GM19455 (cell line): ENCODE measurements around the gene ANAPC2.

ENCODE experiments used
- ATAC-seq: cut with Tn5 transposase; IDR thresholded peaks from one replicate; pipeline ENCODE4 v1.9.1; 2021; ENCODE audit not compliant: unreplicated experiment

Gene ANAPC2

GRCh38 chr9:137178201-137178938 lies 10.0 kb downstream of the ANAPC2 start:
- no peak for ATAC-seq

- ATAC-seq, result no peak
Observed at GRCh38 chr9:137176302-137177182, 11.8 kb downstream of the ANAPC2 start.

GRCh38 chr9:137175345-137175961 lies 12.9 kb downstream of the ANAPC2 start:
- ATAC-seq, result no peak

GRCh38 chr9:137174722-137175293 lies 13.6 kb downstream of the ANAPC2 start:
- no peak for ATAC-seq

GRCh38 chr9:137173796-137174664 lies 14.3 kb downstream of the ANAPC2 start:
- ATAC-seq, result no peak

GRCh38 chr9:137172901-137173795 lies 15.2 kb downstream of the ANAPC2 start:
- ATAC-seq, result no peak

- no peak for ATAC-seq
Observed at GRCh38 chr9:137171149-137171900, 17.0 kb downstream of the ANAPC2 start.

GRCh38 chr9:137170486-137171148 lies 17.7 kb downstream of the ANAPC2 start:
- no peak for ATAC-seq

- no peak for ATAC-seq
Observed at GRCh38 chr9:137169896-137170358, 18.4 kb downstream of the ANAPC2 start, which contains the start of gene LRRC26. Gene LRRC26 (minus strand): TSS chr9:137170051. CDS start chr9:137169943, 108 bp downstream.

- no peak for ATAC-seq
Observed at GRCh38 chr9:137168904-137169856, 19.2 kb downstream of the ANAPC2 start.

GRCh38 chr9:137168573-137168903 lies 19.8 kb downstream of the ANAPC2 start:
- no peak for ATAC-seq

- no peak for ATAC-seq
Observed at GRCh38 chr9:137167747-137168572, 20.4 kb downstream of the ANAPC2 start.

- ATAC-seq, result no peak
Observed at GRCh38 chr9:137167277-137167746, 21.0 kb downstream of the ANAPC2 start.

- no peak for ATAC-seq
Observed at GRCh38 chr9:137166380-137167229, 21.8 kb downstream of the ANAPC2 start.

- no peak for ATAC-seq
Observed at GRCh38 chr9:137165250-137165836, 23.0 kb downstream of the ANAPC2 start.
